GM12878 (cell line): Measurements from ENCODE around the gene PRKCB.

Source experiments
- CTCF ChIP-seq, 3 experiments: IDR thresholded peaks in 2 of 3; conservative IDR thresholded peaks in 1 of 3; 2 replicates each; pipeline ENCODE4 v1.5.1; 2011; ENCODE audit warnings: low read depth in 3 of 3, low read length in 3 of 3, mild to moderate bottlenecking in 3 of 3, control low read depth in 2 of 3, moderate library complexity in 2 of 3, inconsistent platforms in 1 of 3, mixed read lengths in 1 of 3; ENCODE audit not compliant: control insufficient read depth in 2 of 3, insufficient read depth in 1 of 3; ENCODE audit errors: extremely low read depth in 1 of 3
- CUX1 ChIP-seq: IDR thresholded peaks from 2 replicates; pipeline ENCODE4 v1.6.1; 2012; ENCODE audit warnings: improper control_type of control experiment, low read depth, low read length; ENCODE audit not compliant: insufficient replicate concordance
- FOS ChIP-seq: IDR thresholded peaks from 3 replicates; pipeline ENCODE4 v1.6.1; 2011; ENCODE audit warnings: borderline replicate concordance; ENCODE audit not compliant: insufficient read length; ENCODE audit errors: extremely low read depth
- FOXM1 ChIP-seq: IDR thresholded peaks from 2 replicates; pipeline ENCODE4 v1.6.1; 2012; ENCODE audit warnings: low read depth, mild to moderate bottlenecking, inconsistent platforms, low read length, moderate library complexity
- MAX ChIP-seq: IDR thresholded peaks from 2 replicates; pipeline ENCODE4 v1.6.1; 2012; ENCODE audit warnings: low read depth, low read length, improper control_type of control experiment
- SP1 ChIP-seq: IDR thresholded peaks from one replicate; pipeline ENCODE4 v1.6.1; 2011; ENCODE audit warnings: low read depth, low read length
- ZNF24 ChIP-seq: fragments of 450-650 bp; IDR thresholded peaks from 2 replicates; pipeline ENCODE4 v1.6.1; 2017; ENCODE audit warnings: antibody characterized with exemption, mild to moderate bottlenecking
- ZNF384 ChIP-seq: IDR thresholded peaks from 2 replicates; pipeline ENCODE4 v1.6.1; 2012; ENCODE audit warnings: low read depth, mild to moderate bottlenecking, low read length, improper control_type of control experiment, borderline replicate concordance

GRCh38 chr16:24253192-24253591 lies 417.4 kb downstream of the PRKCB start:
- TF ChIP-seq FOXM1 (no peak), CTCF (IDR thresholded peaks at IDR 0.05 in 2 of 3, conservative IDR thresholded peaks at IDR 0.05 in 1 of 3; ENCODE audit: control insufficient read depth in 2 of 3, extremely low read depth in 1 of 3, insufficient read depth in 1 of 3, low read depth in 3 of 3, low read length in 3 of 3) (peak; percentile 60 to 78 (median 71)), MAX (no peak), ZNF24 (no peak), CUX1 (no peak), FOS (no peak), SP1 (no peak), ZNF384 (no peak)
